Endothelial cell of umbilical vein (primary cell): ENCODE data around the gene LEUTX. TPM values are rescaled to one million over a fixed set of nuclear protein-coding genes. Genes with fewer than 3 reads are reported as not detected.
A peak's percentile ranks its signal among the peaks of the same experiment; 100 is the strongest.

ENCODE experiments used
- BruUV-seq: library from RNA; stranded (reverse); fragments of 400-500 nt; replicated peaks from 2 replicates; lab custom pipeline; 2021; lab: Mats Ljungman, UMichigan
- CTCF ChIA-PET: fragments of 300-600, 350-600 bp; sonication (Branson Sonifier 250); formaldehyde crosslinking; loops from one replicate; lab custom pipeline; 2021; ENCODE audit warnings: antibody characterized with exemption, inconsistent platforms; lab: Charles Lee
- POLR2A ChIA-PET: fragments of 300-600, 350-600 bp; sonication (Branson Sonifier 250); formaldehyde crosslinking; loops from one replicate; lab custom pipeline; 2021; ENCODE audit warnings: antibody characterized with exemption, inconsistent platforms; lab: Charles Lee
- DNase-seq: peaks from one replicate; pipeline ENCODE4 v3.0.0-alpha.2; 2011; ENCODE audit warnings: low read depth, low spot score
- FAIRE-seq: peaks from 2 replicates; lab custom pipeline; 2011; peaks lifted over from hg19 to GRCh38; lab: Jason Lieb, UNC
- H2AFZ ChIP-seq: 2 replicates; pipeline ENCODE4 v1.6.0; 2012; ENCODE audit warnings: low read depth, low read length, control low read depth, inconsistent platforms
- H3K27ac ChIP-seq: 2 replicates; pipeline ENCODE4 v1.5.1; 2011; ENCODE audit warnings: low read depth, mild to moderate bottlenecking, control low read depth, low read length, moderate library complexity; ENCODE audit not compliant: insufficient read depth
- H3K27me3 ChIP-seq, 2 experiments: 2 replicates each; pipeline versions ENCODE4 v1.6.0 to v1.6.1; 2011; ENCODE audit warnings: low read length in 2 of 2, mixed read lengths in 1 of 2; ENCODE audit not compliant: control insufficient read depth in 2 of 2, insufficient read depth in 2 of 2
- H3K36me3 ChIP-seq, 2 experiments: 2 replicates in 1 of 2; 3 replicates in 1 of 2; pipeline ENCODE4 v1.5.1; 2011; ENCODE audit warnings: low read length in 2 of 2, mild to moderate bottlenecking in 1 of 2, moderate library complexity in 1 of 2; ENCODE audit not compliant: control insufficient read depth in 2 of 2, insufficient read depth in 2 of 2; ENCODE audit errors: extremely low read depth in 1 of 2
- H3K4me1 ChIP-seq: 3 replicates; pipeline ENCODE4 v1.5.1; 2011; ENCODE audit warnings: mild to moderate bottlenecking, low read length; ENCODE audit not compliant: control insufficient read depth, insufficient read depth; ENCODE audit errors: extremely low read depth
- H3K4me2 ChIP-seq: 2 replicates; pipeline ENCODE4 v1.6.1; 2011; ENCODE audit warnings: low read length, control low read depth, mixed read lengths; ENCODE audit not compliant: insufficient read depth
- H3K4me3 ChIP-seq, 3 experiments: fragments of 200-600 bp in 1 of 3; sonication (generic), shearing (Covaris generic) in 1 of 3; replicated peaks in 1 of 3; 2 replicates each; pipeline ENCODE4 v1.5.1; 2011 to 2016; ENCODE audit warnings: control low read depth in 3 of 3, low read length in 3 of 3, mild to moderate bottlenecking in 2 of 3, inconsistent platforms in 1 of 3, low read depth in 1 of 3, moderate library complexity in 1 of 3; ENCODE audit not compliant: insufficient read depth in 1 of 3
- H3K79me2 ChIP-seq: 2 replicates; pipeline ENCODE4 v1.6.0; 2012; ENCODE audit warnings: low read length, inconsistent platforms; ENCODE audit not compliant: control insufficient read depth, insufficient read depth
- H3K9ac ChIP-seq: replicated peaks from 2 replicates; pipeline ENCODE3; 2011; ENCODE audit warnings: low read length, control low read depth; ENCODE audit not compliant: insufficient read depth; ENCODE audit errors: extremely low read depth
- H3K9me1 ChIP-seq: replicated peaks from 3 replicates; pipeline ENCODE4 v1.6.0; 2011; ENCODE audit warnings: mild to moderate bottlenecking, low read length; ENCODE audit not compliant: control insufficient read depth, insufficient read depth; ENCODE audit errors: extremely low read depth
- H3K9me3 ChIP-seq: replicated peaks from 2 replicates; pipeline ENCODE4 v1.5.1; 2012; ENCODE audit warnings: low read length, inconsistent platforms; ENCODE audit not compliant: control insufficient read depth, insufficient read depth
- H4K20me1 ChIP-seq: replicated peaks from 2 replicates; pipeline ENCODE3; 2011; ENCODE audit warnings: mild to moderate bottlenecking, low read length; ENCODE audit not compliant: control insufficient read depth, insufficient read depth; ENCODE audit errors: extremely low read depth
- FOS ChIP-seq: IDR thresholded peaks from 2 replicates; pipeline ENCODE4 v1.6.1; 2011; ENCODE audit warnings: mild to moderate bottlenecking, low read length, moderate library complexity, borderline replicate concordance; ENCODE audit not compliant: insufficient read depth
- GATA2 ChIP-seq: IDR thresholded peaks from 2 replicates; pipeline ENCODE4 v1.7.0; 2011; ENCODE audit warnings: low read depth, mild to moderate bottlenecking, moderate library complexity, mixed read lengths, low read length; ENCODE audit not compliant: insufficient read length, insufficient read depth
- dilution Hi-C: fragments of 300-500 bp; cut with MboI; formaldehyde crosslinking; loops from one replicate; pipeline ENCODE4 v1.15.0; 2019; ENCODE audit warnings: low sequenced_read_pairs; ENCODE audit not compliant: extremely low pct_ligation_motif_present
- intact Hi-C: fragments of 100-400 bp; cut with micrococcal nuclease; formaldehyde crosslinking; loops from one replicate; pipeline ENCODE4 v1.10.0; 2022
- polyA plus RNA-seq, 4 experiments: library from polyadenylated mRNA; depleted of rRNA in 3 of 4; stranded (reverse) in 3 of 4; unstranded in 1 of 4; fragments of >200 nt; gene quantifications; 2 replicates each; pipeline versions ENCODE4 v1.2.1 to v1.2.3, GENCODE V29; 2011 to 2012; ENCODE audit warnings: missing spikeins in 1 of 4
- total RNA-seq: library from RNA; stranded (reverse); gene quantifications from 2 replicates; pipeline ENCODE4 v1.2.3, GENCODE V29; 2021
- TF ChIP-seq, protein P1 (sequence below), 2 donors: IDR thresholded peaks; 1 replicate in 1 of 2; 2 replicates in 1 of 2; pipeline ENCODE4 v1.5.1; 2011; ENCODE audit warnings: low read length in 2 of 2, mild to moderate bottlenecking in 2 of 2, moderate library complexity in 2 of 2, control low read depth in 1 of 2, inconsistent platforms in 1 of 2, low read depth in 1 of 2; ENCODE audit not compliant: insufficient read depth in 1 of 2; ENCODE audit errors: extremely low read depth in 1 of 2

The LEUTX gene
- total and polyA plus RNA-seq, 2 donors (not counting 3 experiments of a cell fraction or from before 2014, with no cell fraction given) = not detected

GRCh38 chr19:39765091-39766076 lies 13.3 kb upstream of the LEUTX start:
- peak; percentile 87 for FAIRE-seq
- Histone ChIP-seq H2AFZ (no peak overlapping the region), H3K27ac (no peak overlapping the region), H3K9me3 (no peaks in the 10 kb centered on the region), H3K4me1 (no peaks in the 10 kb centered on the region), H3K79me2 (no peaks in the 10 kb centered on the region), H4K20me1 (no peaks in the 10 kb centered on the region), H3K9me1 (no peaks in the 10 kb centered on the region), H3K9ac (no peak overlapping the region), H3K4me2 (no peak overlapping the region), H3K27me3 (no peaks in the 10 kb centered on the region), H3K4me3 (no peak overlapping the region), H3K36me3 (no peaks in the 10 kb centered on the region)
- ChIA-PET POLR2A (no interaction called here), CTCF (interaction anchor here (0.5 to 1.6 kb wide), 9 partner anchors 10 to 1355 kb away, joined by 3 to 21 read pairs (median 4); partner anchors contain the start of genes DYRK1B and PSMC4)
- intact Hi-C loops = loop anchor here (1.0 kb wide), 2 partner anchors 79 to 214 kb away; no protein-coding TSS in a partner anchor
- DNase-seq = peak; percentile 43
- dilution Hi-C loops = no loop called here
- no peak for TF ChIP-seq FOS
- TF ChIP-seq, protein P1, sequence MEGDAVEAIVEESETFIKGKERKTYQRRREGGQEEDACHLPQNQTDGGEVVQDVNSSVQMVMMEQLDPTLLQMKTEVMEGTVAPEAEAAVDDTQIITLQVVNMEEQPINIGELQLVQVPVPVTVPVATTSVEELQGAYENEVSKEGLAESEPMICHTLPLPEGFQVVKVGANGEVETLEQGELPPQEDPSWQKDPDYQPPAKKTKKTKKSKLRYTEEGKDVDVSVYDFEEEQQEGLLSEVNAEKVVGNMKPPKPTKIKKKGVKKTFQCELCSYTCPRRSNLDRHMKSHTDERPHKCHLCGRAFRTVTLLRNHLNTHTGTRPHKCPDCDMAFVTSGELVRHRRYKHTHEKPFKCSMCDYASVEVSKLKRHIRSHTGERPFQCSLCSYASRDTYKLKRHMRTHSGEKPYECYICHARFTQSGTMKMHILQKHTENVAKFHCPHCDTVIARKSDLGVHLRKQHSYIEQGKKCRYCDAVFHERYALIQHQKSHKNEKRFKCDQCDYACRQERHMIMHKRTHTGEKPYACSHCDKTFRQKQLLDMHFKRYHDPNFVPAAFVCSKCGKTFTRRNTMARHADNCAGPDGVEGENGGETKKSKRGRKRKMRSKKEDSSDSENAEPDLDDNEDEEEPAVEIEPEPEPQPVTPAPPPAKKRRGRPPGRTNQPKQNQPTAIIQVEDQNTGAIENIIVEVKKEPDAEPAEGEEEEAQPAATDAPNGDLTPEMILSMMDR (IDR thresholded peaks at IDR 0.05; ENCODE audit: extremely low read depth in 1 of 2, insufficient read depth in 1 of 2, low read depth in 1 of 2, low read length in 2 of 2) = peak; percentile 80 to 82
- no peak for TF ChIP-seq GATA2
- no TSS peak for BruUV-seq
